Panc1 (cell line): ENCODE measurements around the gene DOCK3.

Experiments used
- CTCF ChIP-seq: fragments of 450-650 bp; IDR thresholded peaks from 2 replicates; pipeline ENCODE4 v1.5.1; 2017; ENCODE audit warnings: mild to moderate bottlenecking
- POLR2AphosphoS5 ChIP-seq: IDR thresholded peaks from 2 replicates; pipeline ENCODE4 v1.6.1; 2012; ENCODE audit warnings: mild to moderate bottlenecking, low read depth, low read length, moderate library complexity
- REST ChIP-seq, 2 experiments: IDR thresholded peaks; 2 replicates each; pipeline ENCODE4 v1.6.1; 2011 to 2012; ENCODE audit warnings: low read depth in 2 of 2, control low read depth in 1 of 2, low read length in 1 of 2, mild to moderate bottlenecking in 1 of 2, moderate library complexity in 1 of 2; ENCODE audit not compliant: insufficient read depth in 1 of 2

- TF ChIP-seq CTCF, result no peak
- TF ChIP-seq POLR2AphosphoS5, result no peak
- TF ChIP-seq REST (IDR thresholded peaks at IDR 0.05; ENCODE audit: insufficient read depth in 1 of 2, low read depth in 2 of 2, low read length in 1 of 2), result no peak
These were observed 700.8 kb downstream of the DOCK3 start for GRCh38 chr3:51375571-51375970.
